HG02763 (cell line): ENCODE measurements around the gene PTPN12.

Source experiments
- ATAC-seq: cut with Tn5 transposase; IDR thresholded peaks from one replicate; pipeline ENCODE4 v1.9.1; 2021; ENCODE audit warnings: mild to moderate bottlenecking, moderate library complexity; ENCODE audit not compliant: unreplicated experiment

PTPN12 gene

DNA sequence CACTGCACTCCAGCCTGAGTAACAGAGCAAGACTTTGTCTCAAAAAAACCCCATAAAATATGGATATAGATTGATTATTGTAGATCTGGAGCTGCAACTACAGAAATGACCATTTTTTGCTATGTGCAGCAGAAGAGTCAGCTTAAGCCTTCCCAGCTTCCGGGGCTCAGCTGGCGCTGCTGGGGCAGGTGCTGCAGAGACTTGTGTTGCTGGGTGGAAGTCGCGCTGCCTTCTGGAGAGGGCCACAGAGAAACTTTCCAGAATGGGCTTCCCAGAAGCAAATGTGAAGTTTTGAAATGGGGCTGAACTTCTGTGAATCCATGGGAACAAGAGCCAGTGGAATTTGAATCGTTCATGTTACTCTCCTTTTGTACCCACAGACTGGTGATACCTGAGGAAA is 121.8 kb downstream of the PTPN12 start:
- no peak for ATAC-seq

DNA sequence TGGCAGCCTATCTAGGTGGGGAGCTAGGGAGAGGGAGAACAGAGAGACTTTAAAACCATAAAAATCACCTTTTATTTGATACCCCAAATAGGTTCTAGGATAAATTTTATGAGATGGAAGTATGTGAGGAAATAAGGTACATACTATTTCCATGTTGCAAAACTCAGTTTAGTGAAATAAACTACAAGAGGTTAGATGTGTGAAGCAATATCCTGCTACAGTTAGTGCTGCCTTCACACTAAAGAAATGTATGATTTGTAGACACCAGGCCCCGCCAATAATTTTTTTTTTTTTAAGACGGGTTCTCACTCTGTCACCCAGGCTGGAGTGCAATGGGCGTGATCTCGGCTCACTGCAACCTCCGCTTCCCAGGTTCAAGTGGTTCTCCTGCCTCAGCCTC is 124.7 kb downstream of the PTPN12 start:
- ATAC-seq, result no peak

DNA sequence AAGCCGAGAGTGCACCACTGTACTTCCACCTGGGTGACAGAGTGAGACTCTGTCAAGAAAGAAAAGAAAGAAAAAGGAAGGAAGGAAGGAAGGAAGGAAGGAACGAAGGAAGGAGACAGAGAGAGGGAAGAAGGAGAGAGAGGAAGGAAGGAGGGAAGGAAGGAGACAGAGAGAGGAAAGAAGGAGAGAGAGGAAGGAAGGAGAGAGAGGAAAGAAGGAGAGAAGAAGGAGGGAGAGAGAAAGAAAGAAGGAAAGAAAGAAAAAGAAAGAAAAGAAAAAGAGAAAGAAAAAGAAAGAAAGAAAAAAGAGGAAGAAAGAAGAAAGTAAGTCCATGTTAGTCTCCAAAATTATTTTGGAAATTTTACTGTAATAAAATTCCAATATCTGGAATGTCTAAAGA is 125.8 kb downstream of the PTPN12 start:
- no peak for ATAC-seq

DNA sequence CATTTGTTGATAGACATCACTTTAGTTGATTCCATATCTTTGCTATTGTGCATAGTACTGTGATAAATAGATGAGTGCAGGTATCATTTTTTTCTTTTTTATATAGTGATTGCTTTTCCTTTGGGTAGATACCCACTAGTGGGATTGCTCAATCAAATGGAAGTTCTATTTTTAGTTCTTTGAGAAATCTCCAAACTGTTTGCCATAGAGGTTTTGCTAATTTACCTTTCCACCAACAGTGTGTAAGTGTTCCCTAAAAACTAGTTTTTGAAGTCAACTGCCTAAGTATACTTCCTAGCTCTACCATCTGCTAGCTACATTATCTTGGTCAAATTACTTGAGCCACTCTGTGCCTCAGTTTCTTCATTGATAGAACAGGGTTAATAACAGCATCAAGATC is 127.6 kb downstream of the PTPN12 start:
- ATAC-seq, result no peak

DNA sequence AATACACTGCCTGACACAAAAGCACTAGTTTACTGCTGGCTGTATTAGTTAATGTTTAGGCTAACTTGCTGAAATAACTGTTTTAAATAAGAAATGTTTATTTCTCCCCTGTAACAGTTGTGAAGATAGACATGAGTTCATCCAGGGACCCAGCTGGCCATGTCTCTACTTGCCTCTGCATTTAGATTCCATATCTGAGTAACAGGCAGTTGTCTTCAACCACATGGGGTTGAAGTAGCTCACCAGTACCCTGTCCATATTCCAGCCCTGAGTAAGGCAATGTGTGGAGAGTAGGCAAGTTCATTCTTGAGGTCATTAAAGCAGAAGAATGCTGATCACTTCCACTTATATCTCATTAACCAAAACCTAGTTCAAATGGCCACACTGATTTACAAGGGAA is 128.1 kb downstream of the PTPN12 start:
- ATAC-seq, result no peak

DNA sequence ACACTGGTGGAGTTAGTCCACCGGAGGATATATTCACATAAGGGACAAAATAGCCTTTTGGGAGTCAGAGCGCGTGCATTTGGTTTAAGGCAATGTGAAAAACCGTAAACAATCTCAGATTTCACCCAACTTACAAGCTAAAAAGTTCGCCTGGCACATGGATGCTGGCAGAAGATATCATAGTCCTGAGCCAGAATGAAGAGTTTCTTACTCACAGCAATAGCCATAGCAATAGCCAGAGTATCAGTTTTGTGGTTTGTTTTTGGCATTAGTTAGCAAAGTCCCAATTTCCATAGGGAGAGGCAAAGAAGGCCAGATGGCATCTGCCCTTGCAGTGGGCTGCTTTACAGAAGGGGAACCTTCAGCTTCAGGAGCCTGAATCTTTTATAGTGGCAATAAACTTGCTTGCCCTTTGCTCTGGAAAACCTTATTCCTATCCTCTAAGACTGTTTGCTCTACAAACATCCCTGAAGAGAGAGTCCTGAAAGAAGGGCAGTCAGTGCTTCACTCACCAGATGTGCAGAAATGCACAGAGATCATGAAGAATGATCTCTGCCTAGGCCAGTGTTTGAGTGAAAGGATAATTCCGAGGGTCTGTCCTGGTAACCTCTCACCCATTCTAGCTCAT is 130.5 kb downstream of the PTPN12 start:
- ATAC-seq, result no peak

DNA sequence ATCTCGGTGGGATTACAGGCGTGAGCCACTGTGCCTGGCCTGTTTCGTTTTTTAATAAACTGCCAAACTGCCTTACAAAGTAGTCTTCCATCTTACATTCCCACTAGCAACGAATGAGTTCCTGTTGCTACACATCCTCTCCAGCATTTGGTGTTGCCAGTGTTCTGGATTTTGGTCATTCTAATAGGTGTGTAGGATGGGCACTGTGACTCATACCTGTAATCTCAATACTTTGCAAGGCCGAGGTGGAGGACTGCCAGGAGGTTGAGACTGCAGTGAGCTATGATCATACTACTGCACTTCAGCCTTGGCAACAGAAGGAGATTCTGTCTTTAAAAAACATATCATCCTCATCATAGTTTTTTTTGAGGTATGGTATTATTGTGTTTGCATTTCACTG is 137.8 kb downstream of the PTPN12 start:
- ATAC-seq, result no peak

DNA sequence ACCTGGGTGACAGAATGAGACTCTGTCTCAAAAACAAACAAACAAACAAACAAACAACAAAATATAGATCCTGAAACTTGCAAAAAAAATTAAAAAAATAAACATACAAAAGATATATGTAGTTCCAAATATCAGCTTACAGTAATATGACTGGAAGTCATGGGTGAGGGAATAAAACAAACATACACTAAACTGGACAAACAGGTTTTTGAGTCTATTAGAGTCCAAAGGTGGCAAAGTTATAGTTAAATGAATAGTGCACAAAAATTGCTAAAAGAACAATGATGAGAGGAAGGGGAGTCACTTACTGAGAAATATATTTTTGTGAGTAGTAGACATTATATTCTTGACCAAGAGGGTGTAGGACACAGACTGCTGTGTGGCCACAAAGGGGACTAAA is 142.5 kb downstream of the PTPN12 start:
- no peak for ATAC-seq

DNA sequence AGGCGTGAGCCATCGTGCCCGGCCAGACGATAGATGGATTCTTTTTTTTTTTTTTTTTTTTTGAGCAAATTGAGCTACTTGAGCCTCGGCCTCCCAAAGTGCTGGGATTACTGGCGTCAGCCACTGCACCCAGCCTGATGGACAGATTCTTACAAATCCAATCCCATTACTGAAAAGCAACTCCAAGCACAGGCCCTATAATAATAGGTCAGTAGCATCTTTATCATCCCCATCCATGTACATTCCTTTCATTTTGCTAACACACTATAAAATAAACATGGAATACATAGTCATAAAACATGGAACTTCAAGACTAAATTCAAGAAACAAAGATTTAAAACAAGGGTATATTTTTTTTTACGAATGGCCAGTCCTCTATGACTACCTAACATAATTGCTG is 143.2 kb downstream of the PTPN12 start:
- ATAC-seq, result no peak

DNA sequence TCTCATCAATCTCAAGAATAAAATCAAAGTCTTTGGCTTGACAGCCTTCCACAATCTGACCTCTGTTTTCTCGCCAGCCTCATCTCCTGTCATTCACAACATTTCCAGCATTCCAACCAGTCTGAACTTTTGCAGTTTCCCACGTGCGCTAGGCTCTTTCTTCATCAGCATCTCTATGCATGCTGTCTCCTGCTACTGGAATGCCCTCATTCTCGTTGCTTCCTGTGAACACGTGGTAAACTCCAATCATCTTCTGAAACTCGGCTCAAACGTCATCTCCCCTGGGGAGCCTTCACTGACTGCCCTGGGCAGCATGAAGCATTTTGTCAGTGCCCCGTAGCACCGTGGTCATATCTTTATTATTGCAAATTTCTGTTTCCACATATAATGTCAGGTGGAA is 146.9 kb downstream of the PTPN12 start:
- no peak for ATAC-seq

DNA sequence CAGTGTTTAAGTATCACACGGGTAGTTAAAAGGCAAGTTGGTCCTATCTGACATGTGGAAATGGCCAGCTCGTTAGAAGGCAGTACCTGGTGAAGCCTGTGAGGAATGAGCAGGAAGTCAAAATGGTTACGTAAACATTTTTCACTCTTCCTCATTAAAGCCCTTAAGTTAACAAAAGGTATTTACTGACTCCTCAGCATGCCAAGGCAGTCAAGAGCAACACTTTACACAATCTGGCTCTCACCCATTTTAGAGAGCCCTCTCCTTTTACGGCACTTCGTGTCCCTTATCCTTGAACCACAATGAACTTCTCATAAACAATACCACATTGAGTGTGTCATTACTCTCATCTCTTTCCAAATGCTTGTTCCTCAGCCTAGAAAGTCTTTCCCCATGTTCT is 148.1 kb downstream of the PTPN12 start:
- ATAC-seq, result no peak

DNA sequence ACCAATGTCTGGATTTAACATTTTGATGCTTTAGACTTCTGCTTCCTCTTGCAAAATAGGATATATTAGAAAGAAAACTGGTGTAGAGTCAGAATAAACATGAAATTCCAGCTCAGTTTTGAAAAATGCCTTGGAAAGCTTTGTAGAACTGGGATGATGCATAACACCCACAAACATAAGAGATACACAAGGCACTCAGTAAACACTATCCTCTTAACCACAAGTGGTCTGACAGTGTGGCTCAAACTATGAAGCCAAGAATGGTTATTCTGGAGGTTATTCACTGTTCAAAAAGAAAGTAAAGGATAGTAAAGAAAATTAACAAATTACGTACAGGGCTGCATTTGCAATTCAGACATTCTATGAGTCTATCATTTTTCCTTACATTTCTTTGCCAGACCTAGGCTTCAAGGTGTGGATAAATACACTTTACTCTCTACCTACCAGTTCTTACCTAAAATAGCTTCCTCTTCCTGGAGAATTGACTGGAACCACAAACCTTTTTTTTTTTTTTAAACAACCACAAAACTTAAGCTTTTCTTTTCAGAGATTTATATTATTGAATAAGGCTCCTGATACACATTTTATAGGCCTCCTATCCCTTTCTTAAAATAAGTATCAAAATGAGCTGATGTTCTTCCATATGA is 150.1 kb downstream of the PTPN12 start:
- ATAC-seq, result no peak

DNA sequence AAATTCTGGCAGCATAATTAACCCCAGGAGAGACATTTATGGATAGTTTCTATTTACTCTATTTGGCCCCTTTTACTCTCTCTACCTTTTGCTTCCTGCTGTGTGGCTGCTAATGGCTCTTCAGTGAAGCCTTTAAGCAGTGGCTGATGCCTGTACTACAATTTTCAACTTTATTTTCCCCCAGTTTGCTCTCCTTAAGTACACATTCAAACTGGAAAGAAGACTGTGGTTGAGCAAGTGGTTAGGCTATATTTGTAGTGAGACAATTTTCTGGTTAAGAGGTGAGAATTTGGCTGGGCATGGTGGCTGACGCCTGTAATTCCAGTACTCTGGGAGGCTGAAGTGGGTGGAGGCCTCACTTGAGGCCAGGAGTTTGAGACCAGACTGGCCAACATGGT is 150.7 kb downstream of the PTPN12 start:
- no peak for ATAC-seq
